GM12878 (cell line): ENCODE results near the gene PRDM7. TPM values are rescaled to one million over a fixed set of nuclear protein-coding genes. Genes with fewer than 3 reads are reported as not detected.

ENCODE experiments used
- ATAC-seq: fragments of 200-7000 bp; cut with Tn5 transposase; 3 replicates; pipeline ENCODE4 v1.9.1; 2020; ENCODE audit warnings: mild to moderate bottlenecking, moderate library complexity
- BruUV-seq: library from RNA; stranded (reverse); fragments of 400-500 nt; replicated peaks from 2 replicates; lab custom pipeline; 2021; lab: Mats Ljungman, UMichigan
- CTCF ChIA-PET: fragments of 300-600 bp; sonication (Branson Sonifier 250); formaldehyde crosslinking; extraction: SDS; loops from one replicate; lab custom pipeline; 2021; ENCODE audit warnings: inconsistent platforms; lab: Yijun Ruan, JAX
- POLR2A ChIA-PET: fragments of 350-600 bp; formaldehyde crosslinking; extraction: SDS; loops from one replicate; lab custom pipeline; 2021; ENCODE audit warnings: inconsistent platforms; lab: Charles Lee
- RAD21 ChIA-PET: fragments of 300-600 bp; sonication (Branson Sonifier 250); formaldehyde crosslinking; loops from one replicate; lab custom pipeline; 2023; ENCODE audit warnings: antibody characterized with exemption; ENCODE audit not compliant: unreplicated experiment; lab: Charles Lee
- SMC1A ChIA-PET: fragments of 300-600 bp; sonication (Branson Sonifier 250); formaldehyde crosslinking; loops from one replicate; lab custom pipeline; 2023; ENCODE audit not compliant: unreplicated experiment, uncharacterized antibody; lab: Charles Lee
- DNase-seq: peaks from one replicate; pipeline ENCODE4 v3.0.0-alpha.2; 2011; ENCODE audit warnings: low read depth, low spot score
- FAIRE-seq: peaks from 3 replicates; lab custom pipeline; 2011; peaks lifted over from hg19 to GRCh38; lab: Jason Lieb, UNC
- H2AFZ ChIP-seq: 2 replicates; pipeline ENCODE4 v1.6.0; 2011; ENCODE audit warnings: low read depth, low read length, control low read depth; ENCODE audit not compliant: control insufficient read depth
- H3K27ac ChIP-seq: 2 replicates; pipeline ENCODE4 v1.5.1; 2011; ENCODE audit warnings: control low read depth; ENCODE audit not compliant: control insufficient read depth, insufficient read depth
- H3K27me3 ChIP-seq, 2 experiments: replicated peaks in 1 of 2; 2 replicates each; pipeline versions ENCODE4 v1.6.0 to v1.6.1; 2011; ENCODE audit warnings: low read length in 1 of 2; ENCODE audit not compliant: control insufficient read depth in 2 of 2, insufficient read depth in 2 of 2
- H3K36me3 ChIP-seq, 2 experiments: 2 replicates each; pipeline ENCODE4 v1.5.1; 2011; ENCODE audit warnings: low read length in 1 of 2; ENCODE audit not compliant: control insufficient read depth in 2 of 2, insufficient read depth in 2 of 2
- H3K4me1 ChIP-seq: 2 replicates; pipeline ENCODE4 v1.6.1; 2011; ENCODE audit warnings: mild to moderate bottlenecking, low read length, moderate library complexity, mixed read lengths; ENCODE audit not compliant: control insufficient read depth, insufficient read depth
- H3K4me2 ChIP-seq: 2 replicates; pipeline ENCODE4 v1.6.0; 2011; ENCODE audit warnings: control low read depth; ENCODE audit not compliant: control insufficient read depth, insufficient read depth
- H3K4me3 ChIP-seq: fragments of 200-600 bp; sonication (generic); 2 replicates; pipeline ENCODE4 v1.5.1; 2016
- H3K79me2 ChIP-seq: 2 replicates; pipeline ENCODE4 v1.6.0; 2011; ENCODE audit warnings: low read length; ENCODE audit not compliant: control insufficient read depth, insufficient read depth
- H3K9ac ChIP-seq: 2 replicates; pipeline ENCODE4 v1.8.0; 2011; ENCODE audit warnings: low read length, control low read depth, mixed read lengths; ENCODE audit not compliant: control insufficient read depth, insufficient read depth
- H3K9me3 ChIP-seq: replicated peaks from 3 replicates; pipeline ENCODE4 v1.5.1; 2011; ENCODE audit warnings: mild to moderate bottlenecking, low read length; ENCODE audit not compliant: control insufficient read depth, insufficient read depth
- H4K20me1 ChIP-seq: 2 replicates; pipeline ENCODE4 v1.6.0; 2011; ENCODE audit not compliant: control insufficient read depth, insufficient read depth
- ASH2L ChIP-seq: fragments of 300-600, 200-600 bp; sonication (generic); IDR thresholded peaks from 2 replicates; pipeline ENCODE4 v1.6.1; 2017; ENCODE audit warnings: low read depth, mild to moderate bottlenecking, borderline replicate concordance
- BCL3 ChIP-seq: IDR thresholded peaks from 2 replicates; pipeline ENCODE4 v1.6.1; 2011; ENCODE audit warnings: borderline replicate concordance, low read depth, mild to moderate bottlenecking, moderate library complexity, low read length; ENCODE audit not compliant: insufficient read depth, poor library complexity, severe bottlenecking
- GATAD2B ChIP-seq: fragments of 450-650 bp; conservative IDR thresholded peaks from 2 replicates; pipeline ENCODE4 v1.6.1; 2017; ENCODE audit warnings: low read depth, mild to moderate bottlenecking, moderate library complexity
- KDM1A ChIP-seq: fragments of 200-600 bp; sonication (generic); IDR thresholded peaks from 2 replicates; pipeline ENCODE4 v1.6.1; 2016; ENCODE audit warnings: borderline replicate concordance
- NBN ChIP-seq: fragments of 450-650 bp; IDR thresholded peaks from 2 replicates; pipeline ENCODE4 v1.6.1; 2016
- NR2C2 ChIP-seq: IDR thresholded peaks from 2 replicates; pipeline ENCODE4 v1.6.1; 2011; ENCODE audit warnings: borderline replicate concordance, low read depth; ENCODE audit not compliant: control insufficient read depth, insufficient read length
- RB1 ChIP-seq: fragments of 450-650 bp; formaldehyde crosslinking; IDR thresholded peaks from 2 replicates; pipeline ENCODE4 v1.6.1; 2017; ENCODE audit warnings: mild to moderate bottlenecking, borderline replicate concordance
- SIN3A ChIP-seq: IDR thresholded peaks from 2 replicates; pipeline ENCODE4 v1.6.1; 2012; ENCODE audit warnings: low read depth, low read length, improper control_type of control experiment
- SREBF2 ChIP-seq: IDR thresholded peaks from 2 replicates; pipeline ENCODE4 v1.6.1; 2012; ENCODE audit warnings: mild to moderate bottlenecking, low read length
- ZBTB40 ChIP-seq: fragments of 450-650 bp; IDR thresholded peaks from 2 replicates; pipeline ENCODE4 v1.6.1; 2016; ENCODE audit warnings: mild to moderate bottlenecking, moderate library complexity, borderline replicate concordance
- ZNF274 ChIP-seq: IDR thresholded peaks from one replicate; pipeline ENCODE4 v1.8.0; 2011; ENCODE audit not compliant: insufficient read length, insufficient read depth
- WGBS: methylation state at CpG from one replicate; pipeline ENCODE4 v1.1.6; 2016; ENCODE audit warnings: low lambda C conversion rate; ENCODE audit not compliant: insufficient replicate concordance, insufficient coverage; ENCODE audit errors: missing lambda C conversion rate; 5-methylcytosine and 5-hydroxymethylcytosine counted together
- in situ Hi-C: fragments of 300-500 bp; cut with MboI; formaldehyde crosslinking; loops from 9 replicates; pipeline ENCODE4 v1.14.3; 2018; ENCODE audit warnings: mixed read lengths
- intact Hi-C: fragments of 100-400 bp; cut with micrococcal nuclease; formaldehyde crosslinking; loops from one replicate; pipeline ENCODE4 v1.14.2; 2022; ENCODE audit not compliant: unreplicated experiment
- polyA plus RNA-seq, 11 experiments: library from polyadenylated mRNA; depleted of rRNA in 4 of 11; unstranded in 6 of 11; stranded (reverse) in 5 of 11; fragments of >200 nt; fragmentation: Nextera tagmentation in 4 of 11; fragmentation: Illumina TruSeq in 1 of 11; extraction: Ambion mirVana in 4 of 11; extraction: Trizol in 1 of 11; gene quantifications; 1 replicate in 1 of 11; 2 replicates in 10 of 11; pipeline versions ENCODE4 v1.2.1 to v1.2.3, GENCODE V29; 2011 to 2016; ENCODE audit warnings: inconsistent platforms in 2 of 11, missing spikeins in 2 of 11, low read depth in 1 of 11
- total RNA-seq, 4 experiments: library from RNA; depleted of rRNA in 3 of 4; stranded (reverse); fragments of >200 nt in 3 of 4; fragmentation: Illumina TruSeq in 1 of 4; extraction: Trizol in 1 of 4; gene quantifications; 2 replicates each; pipeline versions ENCODE4 v1.2.1 to v1.2.3, GENCODE V29; 2013 to 2021

Gene PRDM7
- total and polyA plus RNA-seq, 10 of the 15 experiments (the other 5 are each of a cell fraction or from before 2014, with no cell fraction given) = not detected

GRCh38 chr16:90033387-90033786 lies 43.7 kb downstream of the PRDM7 start:
- H2AFZ ChIP-seq = no peak overlapping the region
- in situ Hi-C loops (no loop called here), intact Hi-C loops (no loop called here)
- POLR2A ChIA-PET = interaction anchor here (0.7 to 0.9 kb wide), 2 partner anchors 8 to 51 kb away, joined by 3 to 4 read pairs; no protein-coding TSS in a partner anchor
- H3K4me1 ChIP-seq = no peaks in the 10 kb centered on the region
- H4K20me1 ChIP-seq = no peaks in the 10 kb centered on the region
- TF ChIP-seq ZNF274 (no peak), SREBF2 (no peak), ZBTB40 (no peak), KDM1A (no peak), ASH2L (no peak), SIN3A (no peak), GATAD2B (no peak), BCL3 (no peak), RB1 (no peak), NR2C2 (no peak), NBN (no peak)
- no peaks in the 10 kb centered on the region for H3K36me3 ChIP-seq
- FAIRE-seq (no peak), ATAC-seq (no peak), DNase-seq (no peak)
- CTCF ChIA-PET = no interaction called here
- H3K4me2 ChIP-seq = no peak overlapping the region
- 91% methylated on average over 4 of the region's 4 CpGs for WGBS
- BruUV-seq = no TSS peak
- no peaks in the 10 kb centered on the region for H3K79me2 ChIP-seq
- H3K9ac ChIP-seq = no peak overlapping the region
- no peaks in the 10 kb centered on the region for H3K9me3 ChIP-seq
- SMC1A ChIA-PET = interaction anchor here (1.1 kb wide), 1 partner anchor 16 kb away, joined by 3 read pairs; no protein-coding TSS in a partner anchor
- no peaks in the 10 kb centered on the region for H3K27me3 ChIP-seq
- no peak overlapping the region for H3K4me3 ChIP-seq
- H3K27ac ChIP-seq = no peak overlapping the region
- RAD21 ChIA-PET = no interaction called here
